ENCODE data around the gene ABHD17C.

Gene ABHD17C

DNA sequence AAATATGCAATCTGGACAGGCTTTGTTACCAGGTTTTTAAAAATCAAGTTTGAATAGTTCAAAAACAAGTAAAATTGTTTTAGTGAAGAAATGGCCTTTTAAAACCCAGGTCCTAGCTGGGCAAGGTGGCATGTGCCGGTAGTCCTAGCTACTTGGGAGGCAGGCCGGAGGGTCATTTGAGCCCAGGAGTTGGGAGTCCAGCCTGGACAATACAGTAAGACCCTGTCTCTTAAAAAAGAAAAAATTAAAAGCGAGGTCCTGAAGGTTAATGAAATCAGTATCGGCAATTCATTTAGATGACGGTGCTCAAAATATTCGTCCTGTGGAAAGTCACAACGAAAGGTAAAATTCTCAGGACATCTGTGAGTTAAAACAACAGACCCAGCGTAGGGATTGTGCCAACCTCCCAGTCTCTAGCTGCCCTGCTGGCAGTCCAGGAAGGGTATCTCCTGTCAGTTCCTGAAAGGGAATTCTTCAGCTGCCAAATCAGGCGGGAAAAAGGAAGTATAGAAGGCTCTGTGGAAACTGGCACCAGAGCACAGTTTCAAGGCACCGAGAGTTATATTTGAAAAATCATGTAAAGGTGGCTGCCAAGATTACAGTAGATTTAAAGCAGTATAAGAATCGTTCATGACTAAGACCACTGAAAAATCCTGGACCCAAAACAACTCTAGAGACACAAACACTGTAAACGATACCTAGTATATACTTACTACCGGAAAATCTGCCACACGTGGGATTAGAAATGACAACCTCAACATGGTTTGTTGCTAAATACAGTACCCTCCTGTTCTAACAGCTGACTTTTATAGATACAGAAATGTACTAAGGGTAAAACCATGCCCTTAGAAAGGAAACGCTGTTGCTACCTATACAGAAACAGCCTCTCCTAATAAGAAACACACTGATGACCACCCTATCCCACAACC lies 1.2 kb upstream of the ABHD17C start:
- FAIRE-seq (no peak), DNase-seq (ENCODE audit: insufficient read length) (no peak)
- TF ChIP-seq POLR2A (IDR thresholded peaks at IDR 0.05; ENCODE audit: low read depth, low read length) (no peak), POLR2AphosphoS5 (IDR thresholded peaks at IDR 0.05; ENCODE audit: low read depth, low read length) (no peak), TAF1 (IDR thresholded peaks at IDR 0.05; ENCODE audit: borderline replicate concordance, low read depth, low read length) (no peak)

DNA sequence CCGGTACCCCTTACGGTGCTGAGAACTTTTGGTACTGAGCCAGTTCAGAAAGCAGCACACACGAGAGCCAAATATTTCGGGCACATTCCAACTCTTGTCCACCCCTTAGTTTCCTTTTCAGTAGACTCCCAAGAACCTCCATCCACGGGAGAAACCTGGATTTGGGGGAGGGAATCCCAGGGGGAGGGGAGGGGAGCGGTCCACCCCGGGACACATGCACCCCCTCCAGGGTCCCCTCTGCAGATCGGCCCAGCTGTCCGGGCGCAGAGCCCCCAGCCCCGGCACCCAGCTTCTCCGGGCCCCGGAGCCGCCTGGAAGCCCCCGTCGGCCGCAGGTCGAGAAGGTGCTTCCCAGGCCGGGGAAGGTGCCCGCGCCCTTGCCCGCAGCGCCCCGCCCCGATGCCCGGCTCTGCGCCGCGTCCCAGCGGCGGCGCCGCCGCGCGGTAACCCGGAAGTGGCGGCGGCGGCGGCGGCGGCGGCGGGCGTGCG lies 455 bp upstream of the ABHD17C start:
- peak; percentile 42 for DNase-seq (ENCODE audit: insufficient read length)
- FAIRE-seq, result no peak
- no peak for TF ChIP-seq POLR2A (IDR thresholded peaks at IDR 0.05; ENCODE audit: low read depth, low read length)
- TF ChIP-seq POLR2AphosphoS5 (IDR thresholded peaks at IDR 0.05; ENCODE audit: low read depth, low read length), result no peak
- no peak for TF ChIP-seq TAF1 (IDR thresholded peaks at IDR 0.05; ENCODE audit: borderline replicate concordance, low read depth, low read length)

DNA sequence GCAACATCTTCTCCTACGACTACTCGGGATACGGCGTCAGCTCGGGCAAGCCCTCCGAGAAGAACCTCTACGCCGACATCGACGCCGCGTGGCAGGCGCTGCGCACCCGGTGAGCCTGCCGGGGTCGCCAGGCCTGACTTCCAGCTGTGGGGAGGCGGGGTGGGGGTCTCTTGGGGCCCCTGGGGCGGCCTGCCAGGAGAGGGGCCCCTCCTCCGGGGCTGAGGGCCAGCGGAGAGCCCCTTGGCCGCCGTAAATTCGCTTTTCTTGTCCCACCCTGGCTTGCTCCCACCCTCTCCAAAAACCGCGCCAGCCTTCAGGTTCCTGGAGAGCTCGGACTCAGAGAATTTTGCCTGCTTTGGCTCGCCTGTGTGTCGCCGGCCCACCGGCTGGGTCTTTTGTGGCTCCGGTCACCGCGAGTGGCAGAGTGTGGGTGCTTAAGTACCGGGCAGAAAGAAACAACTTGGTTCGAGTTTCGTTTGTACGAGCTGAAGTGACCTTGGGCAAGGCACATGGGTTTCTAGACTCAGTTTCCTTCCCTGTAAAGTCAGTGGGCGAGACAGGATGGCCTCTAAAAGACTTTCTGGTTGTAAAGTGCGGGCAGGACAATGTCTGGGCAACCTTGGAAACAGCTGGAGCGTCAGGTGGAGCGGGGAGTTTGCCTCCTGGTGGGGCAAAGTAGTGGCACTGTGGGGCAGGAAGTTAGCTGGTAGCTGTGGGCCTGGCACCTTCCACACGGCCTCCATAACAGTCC lies 976 bp downstream of the ABHD17C start:
- TF ChIP-seq TAF1 (IDR thresholded peaks at IDR 0.05; ENCODE audit: borderline replicate concordance, low read depth, low read length), result no peak
- TF ChIP-seq POLR2A (IDR thresholded peaks at IDR 0.05; ENCODE audit: low read depth, low read length), result no peak
- TF ChIP-seq POLR2AphosphoS5 (IDR thresholded peaks at IDR 0.05; ENCODE audit: low read depth, low read length), result no peak

DNA sequence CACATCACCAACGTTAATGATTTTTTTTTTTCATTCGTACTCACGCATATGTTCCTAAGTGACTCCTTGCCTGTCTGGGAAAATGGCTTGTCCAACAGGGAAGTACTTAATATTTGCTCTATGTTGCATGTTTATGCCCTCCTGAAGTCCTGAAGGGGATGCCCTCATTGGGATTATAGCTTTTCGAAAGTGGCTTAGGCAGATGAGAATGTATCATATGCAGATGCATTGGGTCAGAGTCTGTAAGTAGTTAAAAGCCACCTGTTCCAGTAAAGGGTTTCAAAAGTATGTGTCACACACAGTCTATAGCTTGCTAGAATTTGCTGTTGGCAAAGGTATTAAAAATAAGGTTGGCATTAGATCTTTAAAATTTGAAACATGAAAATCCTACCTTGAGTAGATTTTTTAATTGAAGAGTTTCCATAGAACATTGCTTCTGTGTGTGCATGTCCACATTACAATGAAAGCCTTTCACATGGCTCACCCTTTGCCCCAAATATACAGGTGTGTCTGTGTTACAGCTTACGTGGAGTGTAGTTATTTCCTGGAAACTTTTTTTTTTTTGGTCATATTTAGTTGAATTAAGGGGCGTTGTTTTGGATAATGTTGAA lies 2.1 kb downstream of the ABHD17C start:
- no peak for DNase-seq (ENCODE audit: insufficient read length)
- TF ChIP-seq TAF1 (IDR thresholded peaks at IDR 0.05; ENCODE audit: borderline replicate concordance, low read depth, low read length), result no peak
- TF ChIP-seq POLR2AphosphoS5 (IDR thresholded peaks at IDR 0.05; ENCODE audit: low read depth, low read length), result no peak
- no peak for TF ChIP-seq POLR2A (IDR thresholded peaks at IDR 0.05; ENCODE audit: low read depth, low read length)
- FAIRE-seq, result no peak

More for the DNA sequence above, 976 bp downstream of the ABHD17C start:
- no peak for FAIRE-seq
- no peak for DNase-seq (ENCODE audit: insufficient read length)

DNA sequence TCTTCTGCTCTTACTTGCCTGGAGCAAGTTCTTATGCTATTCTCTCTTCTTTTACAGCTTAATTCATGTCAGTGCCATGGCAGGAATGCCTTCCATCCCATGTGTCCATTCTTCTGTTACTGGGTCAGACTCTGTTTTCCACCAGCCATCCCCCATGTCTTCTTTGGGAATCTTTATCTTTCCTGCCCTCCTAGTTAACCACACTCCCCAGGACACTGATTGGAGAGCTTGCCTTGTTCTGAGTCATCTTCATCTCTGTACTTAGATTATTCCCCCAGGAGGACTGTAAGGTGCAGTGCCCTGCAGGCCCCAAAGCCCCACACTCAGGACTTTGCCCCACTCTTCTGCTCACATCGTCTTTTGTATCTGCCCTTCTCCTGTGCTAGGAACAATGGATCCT lies 3.6 kb downstream of the ABHD17C start:
- no peak for FAIRE-seq
- no peak for DNase-seq (ENCODE audit: insufficient read length)
- no peak for TF ChIP-seq POLR2A (IDR thresholded peaks at IDR 0.05; ENCODE audit: low read depth, low read length)
- TF ChIP-seq TAF1 (IDR thresholded peaks at IDR 0.05; ENCODE audit: borderline replicate concordance, low read depth, low read length), result no peak
- no peak for TF ChIP-seq POLR2AphosphoS5 (IDR thresholded peaks at IDR 0.05; ENCODE audit: low read depth, low read length)

DNA sequence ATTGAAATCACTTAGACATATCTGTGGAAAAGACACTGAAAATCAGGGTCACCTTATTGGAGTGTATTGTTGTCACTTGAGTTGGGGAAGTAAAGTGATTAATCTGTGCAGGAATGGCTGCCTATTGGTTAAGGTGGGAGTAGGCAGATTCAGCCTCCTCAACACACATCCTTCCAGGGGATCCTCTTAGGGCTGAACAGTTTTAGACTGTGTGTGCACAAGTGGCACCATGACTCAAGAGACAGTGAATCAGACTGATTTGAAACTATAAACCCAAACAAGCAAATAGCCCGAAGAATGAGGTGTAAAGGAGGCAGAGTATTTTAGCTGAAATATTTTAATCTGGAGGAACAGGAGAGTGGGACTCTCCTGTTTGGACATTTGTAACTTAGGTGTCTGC lies 4.9 kb downstream of the ABHD17C start:
- no peak for FAIRE-seq
- no peak for TF ChIP-seq TAF1 (IDR thresholded peaks at IDR 0.05; ENCODE audit: borderline replicate concordance, low read depth, low read length)
- TF ChIP-seq POLR2AphosphoS5 (IDR thresholded peaks at IDR 0.05; ENCODE audit: low read depth, low read length), result no peak
- no peak for TF ChIP-seq POLR2A (IDR thresholded peaks at IDR 0.05; ENCODE audit: low read depth, low read length)
- no peak for DNase-seq (ENCODE audit: insufficient read length)

DNA sequence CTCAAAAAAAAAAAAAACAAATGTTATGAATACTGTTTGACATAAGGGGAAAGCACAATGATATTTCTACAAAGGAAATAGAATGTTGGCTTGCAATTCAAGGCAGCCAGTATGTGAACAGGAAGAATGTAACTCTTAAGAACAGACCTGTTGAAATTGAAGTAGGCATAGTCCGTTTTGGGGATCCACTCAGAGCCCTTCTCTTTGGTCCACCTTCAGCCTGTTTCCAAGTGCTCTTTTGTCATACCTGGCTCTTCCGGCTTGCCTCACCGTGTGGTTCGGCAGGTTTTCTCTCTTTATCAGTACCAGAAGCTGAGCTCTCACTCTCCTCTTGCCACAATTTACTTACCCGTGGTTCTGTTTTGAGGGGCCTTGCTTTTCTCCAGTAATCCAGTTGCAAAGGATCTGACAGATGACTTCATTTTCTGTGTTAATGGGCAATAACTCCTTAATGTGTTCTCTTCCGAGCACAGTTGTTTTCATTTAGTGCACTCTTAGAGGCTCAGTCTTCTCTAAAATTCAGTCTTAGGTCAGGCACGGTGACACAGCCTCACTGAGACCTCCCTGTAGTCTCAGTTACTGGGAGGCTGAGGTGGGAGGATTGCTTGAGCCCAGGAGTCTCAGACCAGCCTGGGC lies 6.7 kb downstream of the ABHD17C start:
- FAIRE-seq, result no peak
- no peak for TF ChIP-seq POLR2A (IDR thresholded peaks at IDR 0.05; ENCODE audit: low read depth, low read length)
- no peak for TF ChIP-seq TAF1 (IDR thresholded peaks at IDR 0.05; ENCODE audit: borderline replicate concordance, low read depth, low read length)
- no peak for TF ChIP-seq POLR2AphosphoS5 (IDR thresholded peaks at IDR 0.05; ENCODE audit: low read depth, low read length)
- no peak for DNase-seq (ENCODE audit: insufficient read length)

DNA sequence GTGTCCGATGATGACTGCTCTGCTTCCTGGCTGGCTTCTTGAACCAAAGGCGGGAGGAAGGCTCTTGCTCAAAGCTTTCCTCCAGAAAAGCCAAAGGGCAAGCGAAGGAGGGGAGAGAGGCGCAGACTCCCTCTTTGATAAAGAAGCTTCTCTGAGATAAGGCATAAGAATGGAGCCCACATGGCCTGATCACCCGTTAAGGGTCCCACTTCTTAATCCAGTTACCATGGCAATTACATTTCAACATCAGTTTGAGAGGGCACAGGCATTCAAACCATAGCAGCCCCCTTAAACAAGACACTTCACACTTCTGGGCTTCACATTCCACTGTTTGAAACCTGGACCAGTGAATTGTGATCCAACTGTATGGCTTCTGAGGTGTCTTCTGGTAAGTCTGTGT lies 8.0 kb downstream of the ABHD17C start:
- TF ChIP-seq TAF1 (IDR thresholded peaks at IDR 0.05; ENCODE audit: borderline replicate concordance, low read depth, low read length) (no peak), POLR2AphosphoS5 (IDR thresholded peaks at IDR 0.05; ENCODE audit: low read depth, low read length) (no peak), POLR2A (IDR thresholded peaks at IDR 0.05; ENCODE audit: low read depth, low read length) (no peak)
- no peak for DNase-seq (ENCODE audit: insufficient read length)
- no peak for FAIRE-seq

DNA sequence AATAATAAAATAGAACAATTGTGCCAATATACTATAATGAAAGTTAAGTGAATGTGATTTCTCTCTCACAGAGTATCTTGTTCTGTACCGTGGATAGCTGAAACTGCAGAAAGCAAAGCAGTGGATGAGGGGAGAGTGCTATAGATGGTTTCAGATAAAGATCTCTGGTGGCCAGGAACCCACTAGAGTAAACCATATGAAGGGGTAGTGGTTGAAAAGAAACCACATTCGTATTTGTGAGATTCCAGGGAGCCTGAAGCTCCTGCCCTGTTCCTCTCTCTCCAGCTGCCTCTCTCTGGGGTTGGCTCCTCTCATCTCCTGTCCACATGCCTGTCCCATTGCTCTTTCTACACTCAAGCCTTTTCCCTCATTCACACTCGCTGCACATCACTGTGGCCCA lies 8.9 kb downstream of the ABHD17C start:
- no peak for TF ChIP-seq POLR2A (IDR thresholded peaks at IDR 0.05; ENCODE audit: low read depth, low read length)
- DNase-seq (ENCODE audit: insufficient read length) (no peak), FAIRE-seq (no peak)

DNA sequence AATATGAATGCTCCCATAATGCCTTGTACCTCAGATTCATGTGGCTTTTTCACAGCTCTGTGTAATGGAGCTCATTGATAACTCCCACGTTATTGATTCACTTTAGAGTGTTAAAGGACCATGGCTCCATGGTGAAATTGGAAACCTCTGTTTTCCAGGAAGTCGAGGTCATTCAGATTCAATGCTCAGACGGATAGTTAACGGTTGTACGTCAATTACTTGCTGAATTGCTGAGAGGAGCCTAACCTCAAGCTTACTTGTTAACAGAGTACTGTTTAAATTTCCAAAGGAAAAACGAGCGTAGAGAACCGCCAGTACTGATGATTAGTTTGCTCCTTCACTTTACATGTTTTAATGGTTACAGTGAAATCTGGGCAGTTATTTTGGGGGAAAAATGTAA lies 11.1 kb downstream of the ABHD17C start:
- DNase-seq (ENCODE audit: insufficient read length) (no peak), FAIRE-seq (no peak)
- TF ChIP-seq POLR2A (IDR thresholded peaks at IDR 0.05; ENCODE audit: low read depth, low read length) (no peak), POLR2AphosphoS5 (IDR thresholded peaks at IDR 0.05; ENCODE audit: low read depth, low read length) (no peak), TAF1 (IDR thresholded peaks at IDR 0.05; ENCODE audit: borderline replicate concordance, low read depth, low read length) (no peak)

DNA sequence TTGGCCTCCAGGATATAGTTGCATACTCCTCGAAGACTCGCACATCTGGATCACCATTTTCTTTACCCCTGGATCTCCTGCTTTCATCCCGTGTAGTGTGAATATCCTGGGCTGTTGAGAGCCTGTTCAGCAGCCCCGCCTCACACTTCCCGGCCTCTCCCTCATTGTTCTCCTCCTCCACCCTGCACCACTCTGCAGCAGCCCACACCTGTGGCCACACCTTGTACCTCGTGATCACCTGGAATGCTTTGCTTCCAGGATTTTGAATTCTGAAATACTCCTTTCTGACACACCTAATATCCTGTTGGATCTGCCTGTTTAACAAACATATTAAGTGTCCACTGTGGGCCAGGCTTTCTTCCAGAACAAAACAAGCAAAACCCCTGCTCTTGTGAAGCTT lies 14.4 kb downstream of the ABHD17C start:
- FAIRE-seq (no peak), DNase-seq (ENCODE audit: insufficient read length) (no peak)
- TF ChIP-seq POLR2A (IDR thresholded peaks at IDR 0.05; ENCODE audit: low read depth, low read length) (no peak), TAF1 (IDR thresholded peaks at IDR 0.05; ENCODE audit: borderline replicate concordance, low read depth, low read length) (no peak), POLR2AphosphoS5 (IDR thresholded peaks at IDR 0.05; ENCODE audit: low read depth, low read length) (no peak)
